ENCODE data around the gene COL15A1. TPM values are rescaled to one million over a fixed set of nuclear protein-coding genes. Genes with fewer than 3 reads are reported as not detected.

The COL15A1 gene
- total and polyA plus RNA-seq, 4 donors, result 6.3 to 126 (median 36.4) TPM

GRCh38 chr9:99039505-99040182 lies 95.9 kb downstream of the COL15A1 start:
- ATAC-seq (ENCODE audit: low FRiP score), result no peak
- Histone ChIP-seq H3K27ac (ENCODE audit: low read depth in 1 of 2, low read length in 2 of 2) (no peak overlapping the region), H3K9me3 (ENCODE audit: control insufficient read depth, low read length) (peaks cover 1% of the 10 kb centered on the region), H3K4me1 (ENCODE audit: control insufficient read depth in 1 of 2, insufficient read depth in 2 of 2, low read length in 2 of 2) (no peaks in the 10 kb centered on the region), H3K27me3 (ENCODE audit: control insufficient read depth in 1 of 2, insufficient read depth in 2 of 2, low read length in 1 of 2) (no peaks in the 10 kb centered on the region), H3K36me3 (ENCODE audit: control insufficient read depth in 1 of 2, insufficient read depth in 2 of 2, low read length in 1 of 2) (no peaks in the 10 kb centered on the region), H3K4me3 (ENCODE audit: low read length in 2 of 2) (no peak overlapping the region)
- WGBS, 2 donors, result 76 to 95% methylated on average over 2 of the region's 2 CpGs
- intact Hi-C loops (cut with DNase I), result no loop called here
- no peak for DNase-seq

- Histone ChIP-seq H3K4me3 (ENCODE audit: low read length in 2 of 2) (no peak overlapping the region), H3K36me3 (ENCODE audit: control insufficient read depth in 1 of 2, insufficient read depth in 2 of 2, low read length in 1 of 2) (no peaks in the 10 kb centered on the region), H3K27ac (ENCODE audit: low read depth in 1 of 2, low read length in 2 of 2) (no peak overlapping the region), H3K4me1 (ENCODE audit: control insufficient read depth in 1 of 2, insufficient read depth in 2 of 2, low read length in 2 of 2) (no peaks in the 10 kb centered on the region), H3K9me3 (ENCODE audit: control insufficient read depth, low read length) (peaks cover 4% of the 10 kb centered on the region), H3K27me3 (ENCODE audit: control insufficient read depth in 1 of 2, insufficient read depth in 2 of 2, low read length in 1 of 2) (no peaks in the 10 kb centered on the region)
- intact Hi-C loops (cut with DNase I), result no loop called here
- no peak for DNase-seq
- 80 to 84% methylated on average over 10 of the region's 10 CpGs for WGBS, 2 donors
- no peak for ATAC-seq (ENCODE audit: low FRiP score)
These were observed 96.7 kb downstream of the COL15A1 start for GRCh38 chr9:99040251-99040900.

GRCh38 chr9:99040911-99041582 lies 97.3 kb downstream of the COL15A1 start:
- intact Hi-C loops (cut with DNase I), result no loop called here
- Histone ChIP-seq H3K4me1 (ENCODE audit: control insufficient read depth in 1 of 2, insufficient read depth in 2 of 2, low read length in 2 of 2) (no peaks in the 10 kb centered on the region), H3K27ac (ENCODE audit: low read depth in 1 of 2, low read length in 2 of 2) (no peak overlapping the region), H3K4me3 (ENCODE audit: low read length in 2 of 2) (no peak overlapping the region), H3K36me3 (ENCODE audit: control insufficient read depth in 1 of 2, insufficient read depth in 2 of 2, low read length in 1 of 2) (no peaks in the 10 kb centered on the region), H3K27me3 (ENCODE audit: control insufficient read depth in 1 of 2, insufficient read depth in 2 of 2, low read length in 1 of 2) (no peaks in the 10 kb centered on the region), H3K9me3 (ENCODE audit: control insufficient read depth, low read length) (peaks cover 4% of the 10 kb centered on the region)
- WGBS, 2 donors, result 84 to 88% methylated on average over 3 of the region's 3 CpGs
- ATAC-seq (ENCODE audit: low FRiP score) (no peak), DNase-seq (no peak)

- Histone ChIP-seq H3K4me1 (ENCODE audit: control insufficient read depth in 1 of 2, insufficient read depth in 2 of 2, low read length in 2 of 2) (no peaks in the 10 kb centered on the region), H3K9me3 (ENCODE audit: control insufficient read depth, low read length) (peaks cover 4% of the 10 kb centered on the region), H3K27me3 (ENCODE audit: control insufficient read depth in 1 of 2, insufficient read depth in 2 of 2, low read length in 1 of 2) (no peaks in the 10 kb centered on the region), H3K36me3 (ENCODE audit: control insufficient read depth in 1 of 2, insufficient read depth in 2 of 2, low read length in 1 of 2) (no peaks in the 10 kb centered on the region), H3K27ac (ENCODE audit: low read depth in 1 of 2, low read length in 2 of 2) (no peak overlapping the region), H3K4me3 (ENCODE audit: low read length in 2 of 2) (no peak overlapping the region)
- no peak for DNase-seq
- intact Hi-C loops (cut with DNase I), result no loop called here
- ATAC-seq (ENCODE audit: low FRiP score), result no peak
- WGBS, 2 donors, result 97 to 98% methylated on average over 4 of the region's 4 CpGs
These were observed 97.9 kb downstream of the COL15A1 start for GRCh38 chr9:99041618-99042017.

- H3K9me3 ChIP-seq (ENCODE audit: control insufficient read depth, low read length), result peaks cover 4% of the 10 kb centered on the region
- H3K4me1 ChIP-seq (ENCODE audit: control insufficient read depth in 1 of 2, insufficient read depth in 2 of 2, low read length in 2 of 2), result no peaks in the 10 kb centered on the region
- H3K27me3 ChIP-seq (ENCODE audit: control insufficient read depth in 1 of 2, insufficient read depth in 2 of 2, low read length in 1 of 2), result no peaks in the 10 kb centered on the region
- 91% methylated on average over 6 of the region's 6 CpGs for WGBS, 2 donors
- DNase-seq (no peak), ATAC-seq (ENCODE audit: low FRiP score) (no peak)
- no peak overlapping the region for H3K4me3 ChIP-seq (ENCODE audit: low read length in 2 of 2)
- H3K27ac ChIP-seq (ENCODE audit: low read depth in 1 of 2, low read length in 2 of 2), result no peak overlapping the region
- no peaks in the 10 kb centered on the region for H3K36me3 ChIP-seq (ENCODE audit: control insufficient read depth in 1 of 2, insufficient read depth in 2 of 2, low read length in 1 of 2)
- intact Hi-C loops (cut with DNase I), result no loop called here
These were observed 98.9 kb downstream of the COL15A1 start for GRCh38 chr9:99042620-99043019.

- Histone ChIP-seq H3K36me3 (ENCODE audit: control insufficient read depth in 1 of 2, insufficient read depth in 2 of 2, low read length in 1 of 2) (no peaks in the 10 kb centered on the region), H3K27ac (ENCODE audit: low read depth in 1 of 2, low read length in 2 of 2) (no peak overlapping the region), H3K4me3 (ENCODE audit: low read length in 2 of 2) (no peak overlapping the region), H3K9me3 (ENCODE audit: control insufficient read depth, low read length) (peaks cover 4% of the 10 kb centered on the region), H3K27me3 (ENCODE audit: control insufficient read depth in 1 of 2, insufficient read depth in 2 of 2, low read length in 1 of 2) (no peaks in the 10 kb centered on the region), H3K4me1 (ENCODE audit: control insufficient read depth in 1 of 2, insufficient read depth in 2 of 2, low read length in 2 of 2) (no peaks in the 10 kb centered on the region)
- no peak for DNase-seq
- no peak for ATAC-seq (ENCODE audit: low FRiP score)
- WGBS, 2 donors, result 80 to 95% methylated on average over 4 of the region's 4 CpGs
- intact Hi-C loops (cut with DNase I), result no loop called here
These were observed 101.1 kb downstream of the COL15A1 start for GRCh38 chr9:99044827-99045226.

GRCh38 chr9:99046068-99046467 lies 102.4 kb downstream of the COL15A1 start:
- Histone ChIP-seq H3K36me3 (ENCODE audit: control insufficient read depth in 1 of 2, insufficient read depth in 2 of 2, low read length in 1 of 2) (peaks cover 0 to 2% of the 10 kb centered on the region in 2 donors), H3K9me3 (ENCODE audit: control insufficient read depth, low read length) (peaks cover 4% of the 10 kb centered on the region), H3K27me3 (ENCODE audit: control insufficient read depth in 1 of 2, insufficient read depth in 2 of 2, low read length in 1 of 2) (no peaks in the 10 kb centered on the region), H3K4me3 (ENCODE audit: low read length in 2 of 2) (no peak overlapping the region), H3K4me1 (ENCODE audit: control insufficient read depth in 1 of 2, insufficient read depth in 2 of 2, low read length in 2 of 2) (no peaks in the 10 kb centered on the region), H3K27ac (ENCODE audit: low read depth in 1 of 2, low read length in 2 of 2) (no peak overlapping the region)
- WGBS, 2 donors, result 93 to 95% methylated on average over 3 of the region's 3 CpGs
- ATAC-seq (ENCODE audit: low FRiP score) (no peak), DNase-seq (no peak)
- intact Hi-C loops (cut with DNase I), result no loop called here

GRCh38 chr9:99046542-99047071 lies 102.9 kb downstream of the COL15A1 start:
- Histone ChIP-seq H3K36me3 (ENCODE audit: control insufficient read depth in 1 of 2, insufficient read depth in 2 of 2, low read length in 1 of 2) (peaks cover 0 to 2% of the 10 kb centered on the region in 2 donors), H3K4me3 (ENCODE audit: low read length in 2 of 2) (no peak overlapping the region), H3K27me3 (ENCODE audit: control insufficient read depth in 1 of 2, insufficient read depth in 2 of 2, low read length in 1 of 2) (no peaks in the 10 kb centered on the region), H3K9me3 (ENCODE audit: control insufficient read depth, low read length) (peaks cover 4% of the 10 kb centered on the region), H3K27ac (ENCODE audit: low read depth in 1 of 2, low read length in 2 of 2) (no peak overlapping the region), H3K4me1 (ENCODE audit: control insufficient read depth in 1 of 2, insufficient read depth in 2 of 2, low read length in 2 of 2) (no peaks in the 10 kb centered on the region)
- intact Hi-C loops (cut with DNase I), result no loop called here
- ATAC-seq (ENCODE audit: low FRiP score) (no peak), DNase-seq (no peak)
- 81 to 85% methylated on average over 5 of the region's 5 CpGs for WGBS, 2 donors
